ENCODE measurements around the gene CALHM4.
A peak's percentile ranks its signal among the peaks of the same experiment; 100 is the strongest.

Gene CALHM4

DNA sequence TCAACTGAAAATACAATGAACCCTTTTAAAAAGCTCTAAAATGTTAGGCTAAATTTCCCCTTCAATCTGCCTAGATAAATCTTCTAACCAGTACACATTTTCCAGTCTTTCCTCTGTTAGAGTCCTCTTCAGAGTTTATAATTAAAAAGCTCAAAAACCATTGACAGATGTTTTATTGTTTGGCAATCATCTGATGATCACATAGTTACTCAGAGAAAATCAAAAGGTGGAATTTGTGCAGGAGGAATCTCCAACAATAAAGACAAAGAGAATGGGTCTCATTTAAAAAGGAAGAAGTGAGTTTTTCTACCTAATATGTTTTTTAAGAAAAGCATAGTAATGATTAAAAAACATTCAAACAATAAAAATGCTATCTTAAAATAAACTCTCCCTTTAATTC lies 11.1 kb upstream of the CALHM4 start:
- DNase-seq (ENCODE audit: low spot score): no peak

DNA sequence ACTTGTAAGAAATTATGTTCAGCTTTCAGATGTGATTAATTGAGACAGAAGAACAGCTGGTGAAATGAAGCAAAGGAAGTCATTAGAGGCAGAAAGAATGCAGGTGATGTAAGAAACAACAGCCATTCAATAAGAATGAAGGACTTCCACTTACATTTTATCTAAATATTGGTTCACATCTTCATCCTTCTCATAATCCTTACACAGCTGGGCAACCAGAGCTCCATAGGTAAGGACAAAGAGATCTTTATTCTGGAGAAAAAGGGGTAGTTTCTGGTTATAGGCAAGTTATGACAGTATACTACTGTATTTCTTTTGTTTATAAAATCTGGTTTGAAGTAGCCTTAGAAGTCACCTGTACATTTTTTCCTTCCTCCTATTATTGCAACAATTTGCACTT lies 10.4 kb upstream of the CALHM4 start:
- DNase-seq (ENCODE audit: low spot score): no peak

DNA sequence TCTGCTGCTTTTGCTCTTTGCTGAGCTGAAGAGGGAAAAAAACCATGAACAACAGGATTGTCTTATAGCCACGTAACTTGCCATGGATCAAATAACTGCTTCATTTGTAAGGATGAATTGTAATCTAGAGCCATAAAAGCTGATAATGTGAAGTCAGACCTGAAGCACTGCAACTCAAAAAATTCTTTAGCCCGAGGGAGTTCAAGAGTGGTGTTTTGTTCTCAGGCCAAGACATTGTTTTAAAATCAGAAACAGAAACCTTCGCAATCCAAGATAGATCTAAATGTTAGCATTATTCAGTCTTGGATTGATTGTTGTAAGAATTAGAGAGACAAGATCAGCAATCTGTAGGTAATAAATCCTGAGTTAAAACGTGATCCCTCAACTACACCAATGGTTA lies 7.9 kb upstream of the CALHM4 start, which contains the start of gene TRAPPC3L:
TSS of gene TRAPPC3L (minus strand) at position 34 of the 400 bp plus-strand sequence. CDS start 170 bp downstream, outside the sequence.
- DNase-seq (ENCODE audit: low spot score): no peak

DNA sequence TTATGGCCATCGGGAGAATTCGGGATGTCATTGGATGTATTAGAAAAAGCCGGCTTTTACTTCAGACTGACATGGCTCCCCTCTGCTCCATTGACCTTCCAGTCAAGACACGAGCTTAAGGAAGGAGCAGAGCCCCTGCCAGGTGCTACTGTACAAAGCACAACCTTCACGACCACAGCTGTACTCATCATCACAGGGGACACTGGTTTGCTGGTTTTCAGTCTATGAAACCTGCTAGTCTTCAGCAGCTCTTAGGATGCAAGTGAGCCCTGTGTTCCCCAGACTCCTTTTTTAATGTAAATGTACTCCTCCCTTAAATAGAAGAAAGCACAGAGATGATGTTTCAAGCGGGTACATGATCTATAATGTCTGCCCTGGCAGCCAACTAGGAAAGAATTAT lies 6.2 kb upstream of the CALHM4 start:
- DNase-seq (ENCODE audit: low spot score): no peak

DNA sequence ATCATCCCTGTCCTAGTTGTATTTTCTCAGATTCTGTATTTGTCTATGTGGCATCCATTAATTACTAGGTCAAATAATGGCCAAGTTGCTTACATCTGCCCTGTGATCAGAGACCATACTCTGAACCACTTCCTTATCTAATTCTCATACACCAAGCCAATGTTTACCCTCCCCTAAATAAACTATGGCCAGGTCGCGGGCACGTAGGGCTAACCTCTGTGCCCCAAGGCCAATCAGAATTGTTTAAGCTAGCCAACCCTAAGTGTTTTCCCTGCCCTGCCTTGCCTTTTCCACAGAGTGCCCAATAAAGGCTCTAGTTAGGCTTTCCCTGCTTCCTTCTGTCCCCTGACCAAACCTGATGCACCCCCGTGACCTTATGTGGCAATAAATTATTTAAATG lies 2.8 kb upstream of the CALHM4 start:
- DNase-seq (ENCODE audit: low spot score): no peak

DNA sequence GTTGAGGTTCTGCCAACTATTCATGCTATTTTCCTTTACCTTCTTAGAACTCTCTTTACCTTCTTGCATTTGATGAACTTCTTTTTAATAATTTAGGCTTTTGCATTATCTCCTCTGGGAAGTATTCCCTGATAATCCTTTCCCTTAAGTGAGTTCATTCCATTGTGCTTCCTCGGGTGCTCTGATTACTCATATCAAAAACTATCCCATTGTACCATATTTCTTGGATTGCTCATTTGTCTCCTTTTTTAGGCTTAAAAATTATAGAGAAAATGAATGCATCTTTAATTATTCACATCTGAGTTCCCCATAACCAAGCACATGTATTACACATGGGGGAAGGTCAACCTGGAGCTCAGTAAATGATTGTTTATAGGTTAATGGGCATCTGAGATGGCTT lies 2.5 kb downstream of the CALHM4 start:
- DNase-seq (ENCODE audit: low spot score): no peak

DNA sequence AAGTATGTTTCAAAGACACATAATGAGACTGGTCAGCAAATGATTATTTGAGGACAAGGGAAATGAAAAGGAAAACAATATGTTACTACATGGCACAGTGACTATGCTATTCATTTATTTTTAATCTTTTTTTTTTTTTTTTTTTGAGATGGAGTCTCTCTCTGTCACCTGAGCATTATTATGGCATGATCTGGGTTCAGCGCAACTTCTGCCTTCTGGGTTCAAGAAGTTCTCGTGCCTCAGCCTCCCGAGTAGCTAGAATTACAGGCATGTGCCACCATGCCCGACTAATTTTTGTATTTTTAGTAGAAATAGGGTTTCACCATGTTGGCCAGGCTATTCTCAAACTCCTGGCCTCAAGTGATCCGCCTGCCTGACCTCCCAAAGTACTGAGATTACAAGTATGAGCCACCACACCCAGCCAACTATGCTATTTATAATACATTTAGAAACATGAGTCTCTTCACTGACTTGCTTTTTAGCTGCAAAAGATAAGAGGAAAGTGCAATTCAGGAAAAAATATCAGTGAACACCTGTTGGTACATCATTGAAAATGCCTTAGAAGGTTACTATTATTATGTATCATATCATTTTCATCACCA lies 3.4 kb downstream of the CALHM4 start:
- no peak for DNase-seq (ENCODE audit: low spot score)

DNA sequence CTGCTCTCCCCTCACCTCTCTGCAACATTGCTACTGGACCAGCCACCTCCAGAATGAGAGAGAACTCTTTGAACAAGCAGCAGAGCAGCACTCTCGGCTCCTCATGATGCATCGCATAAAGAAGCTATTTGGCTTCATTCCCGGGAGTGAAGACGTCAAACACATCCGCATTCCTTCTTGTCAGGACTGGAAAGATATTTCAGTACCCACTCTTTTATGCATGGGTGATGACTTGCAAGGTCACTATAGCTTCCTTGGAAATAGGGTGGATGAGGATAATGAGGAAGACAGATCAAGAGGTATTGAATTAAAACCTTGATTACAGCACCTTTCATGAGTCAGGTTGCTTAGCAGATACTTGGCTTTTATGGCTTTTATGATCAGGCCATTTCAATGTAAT lies 4.3 kb downstream of the CALHM4 start:
- peak; percentile 64 for DNase-seq (ENCODE audit: low spot score)

DNA sequence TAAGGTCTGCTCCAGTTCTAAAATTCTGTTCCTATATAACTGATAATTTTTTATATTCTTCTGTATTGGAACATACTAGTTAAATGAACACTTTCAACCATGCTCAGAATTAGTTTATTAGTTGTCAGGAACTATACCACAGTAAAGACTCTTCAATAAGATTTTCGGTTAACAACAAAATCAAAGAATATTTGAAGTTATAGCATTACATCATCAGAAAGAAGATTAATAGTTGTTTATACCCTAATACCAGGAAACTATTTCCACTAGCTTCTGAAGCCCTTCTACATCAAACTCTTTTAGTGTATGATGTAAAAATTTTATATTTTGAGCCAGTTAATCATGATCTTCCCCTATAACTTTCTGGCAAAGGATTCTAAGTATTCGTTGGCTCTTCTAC lies 6.6 kb downstream of the CALHM4 start:
- no peak for DNase-seq (ENCODE audit: low spot score)

DNA sequence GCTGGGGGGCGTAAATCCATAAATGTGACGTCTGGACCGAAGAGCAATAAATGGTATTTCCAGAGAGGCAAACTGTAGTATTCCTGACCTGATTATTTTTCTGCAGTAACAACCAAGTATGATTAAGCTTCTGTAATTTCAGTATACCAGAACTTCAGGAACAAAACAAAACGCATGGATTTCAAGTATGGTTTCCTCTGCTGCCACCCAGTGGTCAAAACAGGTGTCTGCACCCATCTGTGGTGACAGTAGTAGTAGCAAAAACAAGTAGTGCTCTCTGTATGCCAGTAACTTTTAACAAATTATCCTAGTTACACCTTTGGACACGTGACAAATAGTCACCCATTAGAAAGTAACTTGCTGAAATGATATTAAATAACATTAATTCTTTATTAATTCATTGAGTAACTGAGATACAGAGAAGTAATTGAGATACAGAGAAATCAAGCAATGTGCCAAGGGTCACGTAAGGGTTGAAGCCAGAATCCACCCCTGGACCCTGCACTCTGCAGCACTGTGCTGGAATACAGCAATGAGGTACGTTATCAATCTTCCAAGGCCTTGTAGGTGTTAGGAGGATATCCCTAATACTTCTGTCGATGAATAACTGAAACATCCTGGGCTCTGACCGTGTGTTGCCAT lies 7.9 kb downstream of the CALHM4 start:
- peak; percentile 50 for DNase-seq (ENCODE audit: low spot score)

DNA sequence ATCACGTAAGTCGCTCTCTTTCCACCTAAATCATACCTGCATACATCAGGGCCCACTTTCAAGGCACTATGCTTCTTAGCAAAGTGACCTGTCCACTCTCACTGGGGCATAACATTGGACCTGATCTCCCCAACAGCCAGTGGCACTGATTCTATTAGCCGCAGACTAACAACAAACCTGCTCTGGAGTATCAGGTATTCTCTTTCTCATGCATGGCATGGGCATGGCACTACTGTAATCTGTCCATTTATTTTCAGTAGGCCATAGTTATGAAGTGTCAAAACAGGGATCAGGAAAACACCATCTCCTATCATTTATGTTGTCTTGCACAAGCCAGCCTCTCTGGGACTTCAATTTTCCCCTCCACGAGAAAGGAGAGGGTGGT lies 8.5 kb downstream of the CALHM4 start:
- DNase-seq (ENCODE audit: low spot score): no peak

DNA sequence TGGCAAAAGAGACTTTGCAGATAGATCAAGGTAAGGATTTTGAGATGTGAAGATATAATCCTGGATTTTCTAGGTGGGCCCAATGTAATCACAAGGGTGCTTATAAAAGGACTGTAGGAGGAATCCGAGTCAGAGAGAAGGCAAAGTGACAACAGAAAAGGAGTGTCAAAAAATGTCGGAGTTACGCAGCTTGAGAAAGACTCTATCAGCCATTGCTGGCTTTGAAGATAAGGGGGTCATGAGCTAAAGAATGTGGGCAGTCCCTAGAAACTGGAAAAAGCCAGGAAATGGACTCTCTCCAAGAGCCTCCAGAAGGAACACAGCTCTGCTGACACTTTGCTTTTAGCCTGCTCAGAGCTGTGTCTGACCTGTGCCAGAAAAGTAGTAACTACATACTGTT lies 9.1 kb downstream of the CALHM4 start:
- DNase-seq (ENCODE audit: low spot score): no peak

DNA sequence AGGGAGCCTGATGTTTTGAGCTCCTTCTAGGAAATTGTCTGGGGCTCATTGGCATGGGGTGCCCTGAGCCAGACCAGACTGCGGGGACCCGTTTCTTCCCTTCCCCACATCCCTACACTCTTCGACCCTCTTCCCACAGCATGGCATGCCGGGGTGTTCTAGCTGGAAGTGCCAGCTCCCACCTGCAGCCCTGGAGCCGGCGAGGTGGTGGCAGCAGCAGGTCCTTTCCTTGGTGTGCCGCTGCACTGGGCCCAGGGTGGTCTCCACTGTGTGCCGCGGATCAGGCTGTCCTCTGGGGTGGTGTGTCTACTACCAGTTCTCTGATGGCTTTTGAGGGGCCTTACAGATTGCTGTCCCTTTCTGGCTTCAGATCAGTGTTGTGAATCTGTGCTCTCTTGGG lies 10.3 kb downstream of the CALHM4 start:
- no peak for DNase-seq (ENCODE audit: low spot score)

DNA sequence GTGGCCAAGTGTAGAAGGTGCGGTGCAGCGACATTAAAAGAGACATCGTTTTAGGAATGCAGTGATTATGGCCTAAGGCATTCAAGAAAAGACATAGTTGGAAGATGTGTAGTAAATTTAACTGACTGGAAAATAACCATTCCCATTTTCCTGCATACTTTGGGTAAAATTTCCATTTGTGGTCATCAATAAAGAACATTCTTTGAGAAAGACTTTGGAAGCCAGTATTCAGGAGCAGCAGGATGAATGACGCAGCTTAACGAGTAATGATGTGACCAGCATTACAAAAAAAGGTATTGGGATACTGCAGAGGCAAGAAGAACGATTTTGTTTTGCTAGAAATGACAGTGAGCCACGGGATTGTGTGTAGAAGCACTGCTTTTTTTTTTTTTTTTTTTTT lies 10.8 kb downstream of the CALHM4 start:
- no peak for DNase-seq (ENCODE audit: low spot score)

DNA sequence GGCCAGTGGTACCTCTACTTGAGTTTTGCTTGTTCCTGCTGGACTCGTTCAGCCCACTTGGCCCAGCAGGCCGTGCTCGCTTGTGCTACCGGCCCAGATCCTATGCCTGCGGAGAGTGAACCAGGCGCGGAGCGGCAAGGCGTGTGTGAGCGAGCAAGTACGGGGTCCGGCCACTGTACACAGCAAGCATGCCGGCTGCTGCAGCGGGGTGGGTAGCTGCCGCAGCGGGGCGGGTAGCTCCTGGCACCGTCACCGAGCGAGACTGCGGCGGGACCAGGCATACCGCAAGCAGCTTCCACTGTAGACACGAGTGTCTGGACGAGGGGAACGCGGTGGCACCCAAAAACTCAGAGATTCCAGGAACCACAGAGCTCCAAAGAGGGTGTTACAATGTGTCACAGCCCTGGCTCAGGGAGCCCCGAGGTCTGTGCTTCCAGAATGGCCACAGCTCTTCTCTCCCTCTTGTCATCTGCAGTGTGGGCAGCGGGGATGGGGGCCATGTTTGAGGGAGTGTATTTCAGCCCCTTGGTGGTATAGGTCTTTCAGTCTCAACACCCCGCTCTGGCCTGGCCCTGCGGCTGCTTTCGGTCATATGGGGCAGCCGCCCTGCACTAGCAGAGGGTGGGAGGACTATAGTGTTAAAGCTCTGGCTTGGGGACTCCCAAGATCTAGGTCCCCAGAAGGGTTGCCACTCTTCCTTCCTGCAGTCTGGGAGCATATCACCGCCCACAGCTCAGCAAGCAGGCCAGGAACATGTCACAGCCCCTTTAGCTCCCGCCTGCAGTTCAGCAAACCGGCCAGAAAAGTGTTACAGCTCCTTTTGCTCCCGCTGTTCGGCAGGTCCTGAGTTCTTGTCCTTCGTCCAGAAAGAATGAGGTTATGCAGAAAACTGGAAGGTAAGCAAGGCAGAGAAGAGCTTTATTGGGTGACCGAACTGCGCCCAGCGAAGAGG lies 11.6 kb downstream of the CALHM4 start:
- no peak for DNase-seq (ENCODE audit: low spot score)

DNA sequence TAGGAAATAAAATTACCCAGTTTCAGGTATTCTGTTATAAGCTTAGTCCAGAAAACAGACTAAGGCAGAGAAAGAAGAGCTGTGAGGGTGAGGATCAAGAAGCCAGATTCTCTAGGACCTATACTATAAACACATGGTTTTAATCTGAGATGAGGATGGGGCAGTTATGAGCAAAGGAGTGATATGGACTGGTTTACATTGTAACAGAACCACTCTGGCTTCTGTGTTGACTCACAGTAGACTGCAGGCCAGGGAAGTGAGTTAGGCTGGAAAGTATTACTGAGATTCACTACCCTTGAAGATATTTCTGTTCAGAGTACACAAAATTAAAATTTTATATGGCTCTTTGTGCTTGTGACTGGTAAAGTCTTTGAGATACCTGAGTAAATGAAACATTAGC lies 14.6 kb downstream of the CALHM4 start:
- DNase-seq (ENCODE audit: low spot score): no peak

DNA sequence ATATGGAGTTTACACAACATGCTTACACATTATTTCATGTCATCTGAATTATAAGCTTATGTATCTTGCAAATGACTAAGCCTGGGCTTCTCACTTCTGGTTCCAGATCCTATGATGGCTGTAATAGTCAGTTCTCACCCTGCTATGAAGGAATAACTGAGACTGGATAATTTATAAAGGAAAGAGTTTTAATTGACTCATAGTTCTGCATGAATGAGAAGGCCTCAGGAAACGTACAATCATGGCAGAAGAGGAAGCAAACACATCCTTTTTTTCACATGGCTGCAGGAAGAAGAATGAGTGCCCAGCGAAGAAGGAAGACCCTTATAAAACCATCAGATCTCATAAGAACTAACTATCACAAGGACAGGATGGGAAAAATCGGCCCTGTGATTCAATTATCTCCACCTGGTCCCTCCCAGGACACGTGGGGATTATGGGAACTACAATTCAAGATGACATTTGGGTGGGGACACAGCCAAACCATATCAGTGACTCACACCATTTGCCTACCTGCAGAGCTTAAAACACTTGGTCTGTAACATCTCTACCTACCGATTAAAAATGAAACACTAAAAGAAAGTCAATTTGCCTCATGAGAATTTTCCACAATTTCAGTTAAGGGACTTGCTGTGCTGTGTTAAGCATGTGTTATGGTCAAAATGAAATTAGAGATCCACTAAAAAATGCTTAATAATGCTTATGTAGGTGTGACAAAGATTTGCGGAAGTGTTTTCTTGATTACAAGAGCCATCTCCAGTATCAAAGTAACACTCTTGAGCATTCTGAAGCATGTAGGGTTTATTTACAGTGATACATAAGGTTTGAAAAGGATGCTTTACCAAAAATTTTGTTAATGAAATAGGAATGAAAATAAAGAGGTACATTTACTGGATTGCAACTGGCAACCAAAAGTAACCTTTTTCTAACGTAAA lies 15.5 kb downstream of the CALHM4 start:
- no peak for DNase-seq (ENCODE audit: low spot score)

DNA sequence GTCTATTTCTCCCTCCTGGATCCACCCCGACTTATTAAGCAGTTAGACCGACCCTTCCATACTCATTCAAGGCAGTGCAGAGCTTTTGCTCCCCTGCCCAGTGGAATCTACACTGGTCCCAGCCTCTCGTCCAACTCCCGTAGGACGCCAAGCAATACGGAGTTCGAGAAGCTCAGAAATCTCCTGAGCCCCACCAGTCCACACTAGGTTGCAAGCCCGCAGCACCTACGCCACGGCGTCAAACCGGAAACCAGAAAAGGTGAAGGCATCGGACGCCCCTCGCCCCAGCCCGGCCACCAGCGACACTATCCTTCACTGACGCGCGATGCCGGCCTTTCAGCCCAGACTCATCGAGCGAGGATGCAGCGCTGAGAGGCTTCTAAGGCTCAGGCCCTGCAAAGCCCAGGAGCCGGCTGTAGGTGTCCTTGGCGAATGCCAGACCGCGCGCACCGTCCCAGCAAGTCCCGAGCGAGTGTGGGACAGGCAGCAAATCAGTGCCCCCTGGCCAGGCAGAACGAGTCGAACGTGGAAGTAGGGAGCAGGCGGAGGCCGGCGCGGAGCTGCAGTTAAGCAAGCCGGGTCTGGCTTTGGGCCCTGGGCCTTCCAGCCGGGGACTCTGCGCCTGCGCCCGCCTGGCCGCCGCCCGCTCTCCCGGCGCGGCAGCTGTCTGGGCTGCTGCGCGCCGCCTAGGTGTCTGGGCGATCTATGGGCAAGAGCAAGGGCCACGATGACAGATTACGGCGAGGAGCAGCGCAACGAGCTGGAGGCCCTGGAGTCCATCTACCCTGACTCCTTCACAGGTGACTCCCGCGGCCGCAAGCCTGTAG lies 17.5 kb downstream of the CALHM4 start, which contains the start of gene RWDD1:
TSS of gene RWDD1 (plus strand) at position 649 of the 827 bp plus-strand sequence. CDS start at position 728, 79 bp downstream.
- DNase-seq (ENCODE audit: low spot score): peak; percentile 96

DNA sequence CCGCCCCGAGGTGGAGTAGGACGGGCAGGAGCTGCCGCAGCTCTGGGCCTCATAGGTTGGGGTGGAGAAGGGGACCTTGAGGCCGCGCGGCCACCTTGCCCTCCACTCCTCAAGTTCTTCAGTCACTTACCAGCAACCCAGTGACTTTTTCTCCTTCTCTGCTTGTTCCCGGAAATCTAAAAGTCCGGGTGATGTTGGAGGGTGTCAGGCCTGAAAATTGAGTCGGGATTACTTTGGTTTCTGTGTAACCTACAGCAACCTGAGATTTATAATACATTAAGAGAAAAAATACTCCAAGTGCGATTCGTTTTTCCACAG lies 18.1 kb downstream of the CALHM4 start:
- DNase-seq (ENCODE audit: low spot score): no peak

DNA sequence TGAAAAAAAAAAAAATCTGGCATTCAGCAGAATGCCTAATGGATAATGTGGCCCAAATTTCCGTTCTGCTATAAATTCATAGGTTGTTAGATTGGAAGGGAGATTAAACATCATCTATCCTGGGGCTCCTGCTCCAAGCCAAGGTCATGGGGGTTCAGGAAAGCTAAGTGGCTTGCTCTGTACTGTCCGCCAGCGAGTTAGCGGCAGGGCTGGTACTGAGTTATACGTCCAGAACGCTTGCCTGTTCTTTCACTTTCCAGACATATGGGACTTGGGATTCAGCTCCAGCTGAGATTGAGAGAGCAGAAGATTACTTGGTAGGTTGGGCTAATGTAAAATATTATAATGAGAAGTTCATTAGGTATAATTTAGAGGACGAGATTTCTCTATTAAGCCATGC lies 18.6 kb downstream of the CALHM4 start:
- DNase-seq (ENCODE audit: low spot score): peak; percentile 21

DNA sequence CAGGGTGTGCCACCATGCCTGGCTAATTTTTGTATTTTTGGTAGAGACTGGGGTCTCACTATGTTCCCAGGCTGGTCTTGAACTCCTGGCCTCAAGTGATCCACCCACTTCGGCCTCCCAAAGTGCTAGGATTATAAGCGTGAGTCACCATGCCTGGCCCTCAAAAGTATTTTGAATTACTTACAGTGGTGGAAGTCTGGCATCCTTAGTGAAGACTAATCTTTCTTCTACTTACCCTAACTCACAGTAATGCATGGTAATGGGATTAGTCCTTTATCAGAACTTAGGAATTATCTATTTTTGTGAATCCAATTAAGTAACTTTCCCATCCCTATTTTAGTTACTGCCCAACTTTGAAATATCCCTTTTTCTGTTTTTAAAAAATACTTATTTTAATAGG lies 21.7 kb downstream of the CALHM4 start:
- DNase-seq (ENCODE audit: low spot score): no peak
